HCT116 (cell line): Measurements from ENCODE around the gene FAM177B. TPM values are rescaled to one million over a fixed set of nuclear protein-coding genes. Genes with fewer than 3 reads are reported as not detected.

Source experiments
- ATAC-seq: fragments of 200-7000 bp; cut with Tn5 transposase; 2 replicates; pipeline ENCODE4 v1.9.1; 2020; ENCODE audit warnings: mild to moderate bottlenecking, moderate library complexity
- BruUV-seq: library from RNA; stranded (reverse); fragments of 400-500 nt; replicated peaks from 2 replicates; lab custom pipeline; 2021; lab: Mats Ljungman, UMichigan
- CTCF ChIA-PET: fragments of 300-600 bp; sonication (Branson Sonifier 250); formaldehyde crosslinking; loops from one replicate; lab custom pipeline; 2021; ENCODE audit warnings: antibody characterized with exemption; lab: Charles Lee
- POLR2A ChIA-PET: fragments of 300-600, 350-600 bp; sonication (Branson Sonifier 250); formaldehyde crosslinking; loops from one replicate; lab custom pipeline; 2021; ENCODE audit warnings: antibody characterized with exemption; lab: Charles Lee
- RAD21 ChIA-PET, 2 experiments: fragments of 300-600 bp; sonication (Branson Sonifier 250); formaldehyde crosslinking; loops; one replicate each; lab custom pipeline; 2023; ENCODE audit warnings: low total read pairs in 2 of 2; ENCODE audit not compliant: uncharacterized antibody in 2 of 2, unreplicated experiment in 2 of 2, low non-redundant PET in 1 of 2; lab: Charles Lee
- DNase-seq: peaks from one replicate; pipeline ENCODE4 v3.0.0-alpha.2; 2010; ENCODE audit warnings: low read depth, low spot score
- H2AFZ ChIP-seq: fragments of 200-600 bp; shearing (Covaris generic), sonication (generic); 2 replicates; pipeline ENCODE4 v1.6.1; 2017; ENCODE audit warnings: low read depth, mixed run types, mixed read lengths, antibody characterized with exemption, low read length; ENCODE audit not compliant: poor library complexity, severe bottlenecking
- H3K27ac ChIP-seq: 2 replicates; pipeline ENCODE4 v1.5.1; 2012; ENCODE audit warnings: low read depth, low read length
- H3K27me3 ChIP-seq: fragments of 200-600 bp; sonication (generic); 2 replicates; pipeline ENCODE4 v1.6.1; 2016; ENCODE audit warnings: mixed run types, low read length, mixed read lengths; ENCODE audit not compliant: insufficient read depth
- H3K36me3 ChIP-seq, 2 experiments: fragments of 200-500 bp in 1 of 2; fragments of 200-600 bp in 1 of 2; sonication (Bioruptor generic) in 1 of 2; sonication (generic) in 1 of 2; 2 replicates each; pipeline versions ENCODE4 v1.5.1 to v1.6.1; 2014 to 2016; ENCODE audit warnings: low read length in 2 of 2, inconsistent platforms in 1 of 2, mixed read lengths in 1 of 2, mixed run types in 1 of 2; ENCODE audit not compliant: insufficient read depth in 2 of 2, control insufficient read depth in 1 of 2
- H3K4me1 ChIP-seq, 2 experiments: fragments of 200-600 bp in 1 of 2; sonication (generic) in 1 of 2; 2 replicates each; pipeline versions ENCODE4 v1.5.1 to v1.6.1; 2012 to 2017; ENCODE audit warnings: low read length in 2 of 2, inconsistent platforms in 1 of 2, mild to moderate bottlenecking in 1 of 2, mixed read lengths in 1 of 2, mixed run types in 1 of 2, moderate library complexity in 1 of 2; ENCODE audit not compliant: insufficient read depth in 2 of 2, control insufficient read depth in 1 of 2
- H3K4me2 ChIP-seq: fragments of 200-600 bp; sonication (generic); 2 replicates; pipeline ENCODE4 v1.6.1; 2017; ENCODE audit warnings: mixed run types, low read length, mixed read lengths
- H3K4me3 ChIP-seq, 2 experiments: fragments of 200-600 bp in 1 of 2; sonication (generic) in 1 of 2; replicated peaks in 1 of 2; 2 replicates each; pipeline ENCODE4 v1.5.1; 2011 to 2016; ENCODE audit warnings: low read length in 2 of 2, control low read depth in 1 of 2, low read depth in 1 of 2, mild to moderate bottlenecking in 1 of 2, mixed read lengths in 1 of 2, mixed run types in 1 of 2
- H3K79me2 ChIP-seq: fragments of 200-600 bp; sonication (generic); 2 replicates; pipeline ENCODE4 v1.6.1; 2017; ENCODE audit warnings: mild to moderate bottlenecking, mixed run types, low read length, moderate library complexity, mixed read lengths; ENCODE audit not compliant: insufficient read depth
- H3K9ac ChIP-seq: fragments of 200-600 bp; sonication (generic); 2 replicates; pipeline ENCODE4 v1.6.1; 2016; ENCODE audit warnings: low read length, mixed read lengths
- H3K9me2 ChIP-seq: fragments of 200-600 bp; sonication (generic), shearing (Covaris generic); 2 replicates; pipeline ENCODE4 v1.6.1; 2017; ENCODE audit warnings: mixed run types, mild to moderate bottlenecking, moderate library complexity; ENCODE audit not compliant: insufficient read depth
- H3K9me3 ChIP-seq, 2 experiments: fragments of 200-500 bp in 1 of 2; fragments of 200-600 bp in 1 of 2; sonication (Bioruptor generic) in 1 of 2; sonication (generic) in 1 of 2; 2 replicates each; pipeline ENCODE4 v1.6.1; 2014 to 2017; ENCODE audit warnings: low read length in 2 of 2, mixed read lengths in 2 of 2, inconsistent platforms in 1 of 2, low read depth in 1 of 2, mild to moderate bottlenecking in 1 of 2, mixed run types in 1 of 2, moderate library complexity in 1 of 2; ENCODE audit not compliant: control insufficient read depth in 1 of 2, insufficient read depth in 1 of 2
- H4K20me1 ChIP-seq: fragments of 200-600 bp; sonication (generic), shearing (Covaris generic); 2 replicates; pipeline ENCODE4 v1.6.1; 2017; ENCODE audit warnings: mixed run types, mild to moderate bottlenecking, moderate library complexity; ENCODE audit not compliant: insufficient read depth
- CBX3 ChIP-seq: IDR thresholded peaks from 2 replicates; pipeline ENCODE4 v1.6.1; 2012; ENCODE audit warnings: low read depth
- CEBPB ChIP-seq: IDR thresholded peaks from 2 replicates; pipeline ENCODE4 v1.6.1; 2012; ENCODE audit warnings: low read depth
- CTCF ChIP-seq, 3 experiments: fragments of 200-600 bp in 1 of 3; sonication (generic) in 1 of 3; IDR thresholded peaks in 2 of 3; conservative IDR thresholded peaks in 1 of 3; 2 replicates each; pipeline ENCODE4 v1.5.1; 2012 to 2017; ENCODE audit warnings: low read depth in 2 of 3, low read length in 2 of 3, antibody characterized with exemption in 1 of 3, borderline replicate concordance in 1 of 3, control low read depth in 1 of 3, mild to moderate bottlenecking in 1 of 3, mixed read lengths in 1 of 3, mixed run types in 1 of 3, moderate library complexity in 1 of 3; ENCODE audit not compliant: insufficient read depth in 1 of 3
- ELF1 ChIP-seq: IDR thresholded peaks from 2 replicates; pipeline ENCODE4 v1.6.1; 2012; ENCODE audit warnings: low read depth, borderline replicate concordance
- EZH2 ChIP-seq: fragments of 200-600 bp; sonication (generic); IDR thresholded peaks from 2 replicates; pipeline ENCODE4 v1.6.1; 2017; ENCODE audit warnings: antibody characterized with exemption, mixed run types
- EZH2phosphoT487 ChIP-seq: fragments of 200-600 bp; IDR thresholded peaks from 2 replicates; pipeline ENCODE4 v1.6.1; 2018; ENCODE audit warnings: antibody characterized with exemption, borderline replicate concordance
- FOSL1 ChIP-seq: IDR thresholded peaks from 2 replicates; pipeline ENCODE4 v1.6.1; 2012; ENCODE audit warnings: low read depth
- JUND ChIP-seq: IDR thresholded peaks from 2 replicates; pipeline ENCODE4 v1.6.1; 2012
- POLR2A ChIP-seq: IDR thresholded peaks from 2 replicates; pipeline ENCODE4 v1.7.0; 2011; ENCODE audit warnings: borderline replicate concordance; ENCODE audit not compliant: insufficient read depth, insufficient read length; ENCODE audit errors: extremely low read depth
- POLR2AphosphoS5 ChIP-seq: IDR thresholded peaks from 2 replicates; pipeline ENCODE4 v1.6.1; 2011; ENCODE audit warnings: mild to moderate bottlenecking, low read depth, low read length, moderate library complexity
- RAD21 ChIP-seq: IDR thresholded peaks from 2 replicates; pipeline ENCODE4 v1.6.1; 2012; ENCODE audit warnings: low read depth, mild to moderate bottlenecking
- REST ChIP-seq: IDR thresholded peaks from 2 replicates; pipeline ENCODE4 v1.6.1; 2012; ENCODE audit warnings: low read depth
- SIN3A ChIP-seq: IDR thresholded peaks from 2 replicates; pipeline ENCODE4 v1.6.1; 2012; ENCODE audit warnings: low read depth
- SP1 ChIP-seq: IDR thresholded peaks from 2 replicates; pipeline ENCODE4 v1.6.1; 2012; ENCODE audit warnings: low read depth
- SRF ChIP-seq: IDR thresholded peaks from 2 replicates; pipeline ENCODE4 v1.6.1; 2012; ENCODE audit warnings: low read depth
- YY1 ChIP-seq: IDR thresholded peaks from 2 replicates; pipeline ENCODE4 v1.6.1; 2011; ENCODE audit warnings: low read length, low read depth, moderate library complexity, mild to moderate bottlenecking; ENCODE audit not compliant: insufficient replicate concordance; ENCODE audit errors: extremely low read depth
- ZBTB33 ChIP-seq: IDR thresholded peaks from 2 replicates; pipeline ENCODE4 v1.6.1; 2011; ENCODE audit warnings: mild to moderate bottlenecking, low read length, moderate library complexity; ENCODE audit not compliant: insufficient replicate concordance; ENCODE audit errors: extremely low read depth
- ZFX ChIP-seq: fragments of 450-650 bp; IDR thresholded peaks from 2 replicates; pipeline ENCODE4 v1.6.1; 2017
- ZNF274 ChIP-seq: fragments of 200-500 bp; sonication (Bioruptor generic); IDR thresholded peaks from 2 replicates; pipeline ENCODE4 v1.6.1; 2014; ENCODE audit warnings: mild to moderate bottlenecking, low read depth, low read length, inconsistent platforms
- intact Hi-C: fragments of 100-400 bp; cut with micrococcal nuclease; formaldehyde crosslinking; loops from 2 replicates; pipeline ENCODE4 v1.10.0; 2022
- total RNA-seq: library from RNA; stranded (reverse); gene quantifications from one replicate; pipeline ENCODE4 v1.2.1, GENCODE V29; 2021; ENCODE audit not compliant: unreplicated experiment

FAM177B gene
- total RNA-seq, 1 experiment from 2014 or later = not detected

- no peak for DNase-seq
- BruUV-seq = no TSS peak
- Histone ChIP-seq H3K79me2 (no peaks in the 10 kb centered on the region), H2AFZ (no peak overlapping the region), H3K27me3 (no peaks in the 10 kb centered on the region), H3K36me3 (no peaks in the 10 kb centered on the region), H3K4me1 (no peaks in the 10 kb centered on the region), H3K9ac (no peak overlapping the region), H4K20me1 (no peaks in the 10 kb centered on the region), H3K27ac (no peak overlapping the region), H3K4me3 (no peak overlapping the region), H3K9me3 (no peaks in the 10 kb centered on the region), H3K9me2 (no peaks in the 10 kb centered on the region; the same call in 1 of the 2 replicates), H3K4me2 (no peak overlapping the region)
- CTCF ChIA-PET = no interaction called here
- intact Hi-C loops = no loop called here
- ATAC-seq = no peak
- POLR2A ChIA-PET = no interaction called here
- no peak for TF ChIP-seq EZH2phosphoT487
- no peak for TF ChIP-seq ZBTB33
- TF ChIP-seq YY1 = no peak
- no peak for TF ChIP-seq CBX3
- no peak for TF ChIP-seq POLR2A
- no peak for TF ChIP-seq REST
- TF ChIP-seq FOSL1 = no peak
- no peak for TF ChIP-seq ZFX
- TF ChIP-seq SIN3A = no peak
- no peak for TF ChIP-seq ZNF274
- no peak for TF ChIP-seq EZH2
- no peak for TF ChIP-seq POLR2AphosphoS5
- no peak for TF ChIP-seq SP1
- TF ChIP-seq SRF = no peak
- TF ChIP-seq RAD21 = no peak
- no peak for TF ChIP-seq ELF1
- no peak for TF ChIP-seq CTCF (IDR thresholded peaks at IDR 0.05 in 2 of 3, conservative IDR thresholded peaks at IDR 0.05 in 1 of 3; ENCODE audit: borderline replicate concordance in 1 of 3, insufficient read depth in 1 of 3, low read depth in 2 of 3, low read length in 2 of 3)
- TF ChIP-seq JUND = no peak
- no peak for TF ChIP-seq CEBPB
- RAD21 ChIA-PET = interaction anchor here in 1 of 2 experiments (0.7 kb wide), 1 partner anchor 93 kb away, joined by 3 read pairs; no protein-coding TSS in a partner anchor
Observed at GRCh38 chr1:222751255-222751654, 14.3 kb downstream of the FAM177B start.
